ENCODE measurements around the gene ELOA. TPM values are rescaled to one million over a fixed set of nuclear protein-coding genes. Genes with fewer than 3 reads are reported as not detected.

ELOA gene
- total RNA-seq, 1 donor from 2014 or later = 64.2 TPM

DNA sequence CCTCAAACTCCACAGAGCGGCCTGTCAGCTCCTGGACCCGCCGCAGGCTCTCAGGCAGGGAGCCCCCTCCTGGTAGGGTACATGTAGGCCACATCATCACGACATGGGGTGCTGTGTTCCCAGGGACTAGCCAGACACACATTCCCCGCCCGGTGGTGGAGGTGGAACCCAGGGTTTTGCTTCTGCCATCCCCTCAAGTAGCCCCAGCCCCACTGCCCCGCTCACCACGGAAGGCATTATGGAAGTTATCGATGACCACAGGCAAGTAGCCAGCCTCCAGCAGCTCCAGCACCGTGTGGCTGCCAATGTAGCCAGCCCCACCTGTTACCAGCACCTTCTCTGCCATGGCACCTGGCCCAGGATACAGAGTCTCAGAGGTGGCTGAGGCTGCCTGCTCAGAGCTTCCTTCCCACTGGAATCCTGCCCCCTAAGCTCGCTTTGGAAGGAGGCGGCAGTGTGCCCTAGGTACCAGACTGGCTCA is 55.4 kb downstream of the ELOA start:
- peaks cover 48% of the 10 kb centered on the region for H3K36me3 ChIP-seq
- intact Hi-C loops (cut with DNase I) = no loop called here

DNA sequence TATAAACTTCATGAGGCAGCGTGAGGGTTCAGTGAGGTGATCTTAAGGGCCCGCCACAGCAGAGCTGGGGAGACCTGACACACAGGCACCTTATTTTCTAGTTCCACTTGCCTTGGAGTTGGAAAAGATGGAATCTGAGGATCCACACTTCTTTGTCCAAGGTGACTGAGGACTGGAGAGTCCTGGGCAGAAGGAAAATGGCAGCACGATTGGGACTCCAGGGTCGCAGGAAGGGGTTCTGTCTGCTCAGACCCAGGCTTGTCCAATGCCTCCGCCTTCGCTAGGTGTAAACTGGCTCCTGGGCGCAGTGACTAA is 55.9 kb downstream of the ELOA start:
- DNase-seq = no peak
- TF ChIP-seq, protein P1, sequence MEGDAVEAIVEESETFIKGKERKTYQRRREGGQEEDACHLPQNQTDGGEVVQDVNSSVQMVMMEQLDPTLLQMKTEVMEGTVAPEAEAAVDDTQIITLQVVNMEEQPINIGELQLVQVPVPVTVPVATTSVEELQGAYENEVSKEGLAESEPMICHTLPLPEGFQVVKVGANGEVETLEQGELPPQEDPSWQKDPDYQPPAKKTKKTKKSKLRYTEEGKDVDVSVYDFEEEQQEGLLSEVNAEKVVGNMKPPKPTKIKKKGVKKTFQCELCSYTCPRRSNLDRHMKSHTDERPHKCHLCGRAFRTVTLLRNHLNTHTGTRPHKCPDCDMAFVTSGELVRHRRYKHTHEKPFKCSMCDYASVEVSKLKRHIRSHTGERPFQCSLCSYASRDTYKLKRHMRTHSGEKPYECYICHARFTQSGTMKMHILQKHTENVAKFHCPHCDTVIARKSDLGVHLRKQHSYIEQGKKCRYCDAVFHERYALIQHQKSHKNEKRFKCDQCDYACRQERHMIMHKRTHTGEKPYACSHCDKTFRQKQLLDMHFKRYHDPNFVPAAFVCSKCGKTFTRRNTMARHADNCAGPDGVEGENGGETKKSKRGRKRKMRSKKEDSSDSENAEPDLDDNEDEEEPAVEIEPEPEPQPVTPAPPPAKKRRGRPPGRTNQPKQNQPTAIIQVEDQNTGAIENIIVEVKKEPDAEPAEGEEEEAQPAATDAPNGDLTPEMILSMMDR (IDR thresholded peaks at IDR 0.05) = no peak
- peaks cover 34% of the 10 kb centered on the region for H3K4me1 ChIP-seq
- H3K36me3 ChIP-seq = peaks cover 52% of the 10 kb centered on the region
- no peaks in the 10 kb centered on the region for H3K9me3 ChIP-seq
- intact Hi-C loops (cut with DNase I) = no loop called here
- no peak for ATAC-seq
- peak overlapping the region; percentile 99 for H3K27ac ChIP-seq
- H3K27me3 ChIP-seq (ENCODE audit: low read depth) = no peaks in the 10 kb centered on the region
- peak overlapping the region; percentile 94 for H3K4me3 ChIP-seq

More for the DNA sequence above, 55.4 kb downstream of the ELOA start:
- H3K9me3 ChIP-seq = no peaks in the 10 kb centered on the region
- ATAC-seq (no peak), DNase-seq (no peak)
- TF ChIP-seq, protein P1 (IDR thresholded peaks at IDR 0.05) = no peak
- H3K27me3 ChIP-seq (ENCODE audit: low read depth) = no peaks in the 10 kb centered on the region
- peak overlapping the region; percentile 99 for H3K27ac ChIP-seq
- peaks cover 34% of the 10 kb centered on the region for H3K4me1 ChIP-seq
- peak overlapping the region; percentile 94 for H3K4me3 ChIP-seq

DNA sequence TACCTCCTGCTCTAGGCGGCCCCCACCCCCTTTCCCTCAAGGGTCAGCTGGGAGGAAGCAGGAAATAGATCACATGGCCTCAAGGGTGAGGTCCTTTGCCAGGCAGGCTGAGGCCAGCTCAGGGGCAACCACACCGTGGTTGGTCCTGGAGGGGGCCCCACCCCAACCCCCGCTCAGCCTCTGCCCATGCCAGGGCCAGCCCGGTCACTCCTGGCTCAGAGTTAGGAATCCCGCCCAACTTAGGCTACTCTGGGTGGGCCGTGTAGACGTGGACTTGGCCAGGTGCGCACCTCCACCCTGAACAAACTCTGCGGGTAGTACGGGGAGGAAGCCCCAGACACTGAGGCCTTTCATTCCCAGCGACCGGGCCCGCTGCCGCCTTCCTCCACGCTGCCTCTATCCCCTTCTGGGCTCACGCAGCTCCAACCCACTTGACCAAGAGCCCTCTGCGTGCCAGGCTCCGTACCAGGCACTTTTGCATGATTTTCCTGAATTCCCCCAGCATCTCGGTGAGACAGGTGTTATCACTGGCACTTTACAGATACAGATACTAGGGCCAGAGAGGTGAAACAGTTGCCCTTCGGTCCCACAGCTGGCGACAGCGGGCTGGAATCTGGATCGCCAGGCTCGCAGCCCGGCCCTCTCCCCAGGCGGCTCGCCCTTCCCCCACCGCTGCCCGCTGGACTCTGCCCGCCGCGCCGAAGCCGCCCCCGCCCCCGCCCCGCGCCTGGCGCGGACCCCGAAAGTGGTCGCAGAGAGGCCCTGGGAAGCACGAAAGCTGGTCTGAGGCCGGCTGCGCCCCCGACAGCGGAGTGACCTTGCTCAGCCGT is 56.5 kb downstream of the ELOA start:
- Histone ChIP-seq H3K4me3 (peak overlapping the region; percentile 94), H3K9me3 (no peaks in the 10 kb centered on the region), H3K4me1 (peaks cover 34% of the 10 kb centered on the region), H3K27me3 (ENCODE audit: low read depth) (no peaks in the 10 kb centered on the region), H3K36me3 (peaks cover 49% of the 10 kb centered on the region), H3K27ac (peak overlapping the region; percentile 99)
- TF ChIP-seq, protein P1 (IDR thresholded peaks at IDR 0.05) = no peak
- peak; percentile 74 to 78 for ATAC-seq
- peak; percentile 91 for DNase-seq
- intact Hi-C loops (cut with DNase I) = no loop called here

DNA sequence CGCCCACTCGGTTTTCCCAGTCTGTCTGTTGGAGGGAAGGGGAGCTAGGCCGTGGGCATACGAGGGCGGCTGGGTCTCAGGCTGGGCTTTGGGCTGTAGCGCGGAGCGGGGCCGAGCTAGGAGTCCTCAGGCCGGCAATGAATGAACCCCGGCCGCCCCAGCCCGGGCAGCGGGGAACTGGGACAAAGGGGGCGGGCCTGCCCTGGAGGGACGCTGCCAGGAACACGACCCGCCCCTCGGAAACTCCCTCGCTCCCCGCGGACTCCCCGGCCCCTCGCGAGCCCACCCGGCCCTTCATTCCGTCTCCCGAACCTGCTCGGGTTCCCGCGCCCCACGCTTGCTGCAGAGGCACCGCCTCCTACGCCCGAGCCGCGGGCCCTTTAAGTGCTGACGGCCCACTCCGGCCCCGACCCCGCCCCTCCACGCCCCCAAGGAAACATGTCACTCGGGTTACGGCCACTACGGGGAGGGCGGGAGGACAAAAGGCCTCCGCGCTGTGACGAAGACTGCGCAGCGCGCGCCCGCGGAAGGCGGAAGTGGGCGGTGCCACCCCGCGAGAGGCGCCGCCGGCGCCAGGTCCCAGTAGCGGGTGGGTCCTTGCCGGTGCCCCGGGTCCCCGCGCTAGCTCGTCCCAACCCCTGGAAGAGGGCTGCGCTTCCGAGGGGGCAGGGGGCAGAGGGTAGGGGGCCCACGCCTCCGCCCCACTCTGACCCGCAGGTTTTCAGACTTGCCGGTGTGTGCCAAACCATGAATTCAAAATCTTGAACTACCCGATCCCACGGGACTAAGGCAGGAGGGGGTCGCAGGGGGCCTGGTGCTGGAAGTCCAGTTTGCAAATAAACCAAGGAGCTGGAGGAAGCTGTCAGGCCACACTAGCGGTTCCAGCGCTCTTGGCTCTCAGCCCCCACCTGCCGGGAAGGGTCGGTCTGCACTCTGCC is 57.4 kb downstream of the ELOA start, which contains the start of gene GALE:
TSS of gene GALE (minus strand) at position 355 of the 938 bp plus-strand sequence. CDS start 1,747 bp downstream, outside the sequence.
- ATAC-seq (peak; percentile 94 to 95), DNase-seq (peak; percentile 98)
- TF ChIP-seq, protein P1 (IDR thresholded peaks at IDR 0.05) = no peak
- peaks cover 34% of the 10 kb centered on the region for H3K4me1 ChIP-seq
- no peaks in the 10 kb centered on the region for H3K27me3 ChIP-seq (ENCODE audit: low read depth)
- peak within 1 kb of the TSS; percentile 94 for H3K4me3 ChIP-seq
- intact Hi-C loops (cut with DNase I) = no loop called here
- H3K27ac ChIP-seq = peak within 1 kb of the TSS; percentile 99
- peaks cover 43% of the 10 kb centered on the region for H3K36me3 ChIP-seq
- no peaks in the 10 kb centered on the region for H3K9me3 ChIP-seq

DNA sequence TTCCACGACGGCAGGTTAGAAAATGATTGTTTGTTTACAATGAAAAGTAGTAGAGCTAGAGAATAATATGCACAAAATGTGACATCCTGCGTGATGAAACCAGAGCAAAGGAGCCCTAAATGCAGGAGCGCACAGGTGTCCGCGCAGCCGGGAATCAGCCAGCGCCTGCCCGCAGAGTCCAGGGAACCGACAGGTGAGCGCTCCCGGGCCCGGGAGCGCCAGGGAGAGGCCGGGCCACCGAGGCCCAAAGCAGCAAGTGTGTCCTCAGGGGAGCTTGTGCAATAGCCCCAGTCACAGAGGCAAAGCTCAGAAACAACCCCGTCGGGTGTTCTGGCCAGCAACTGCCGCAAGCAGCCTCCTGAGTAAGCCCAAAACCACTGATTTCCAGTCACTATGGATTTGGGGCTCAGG is 58.1 kb downstream of the ELOA start:
- Histone ChIP-seq H3K27me3 (ENCODE audit: low read depth) (no peaks in the 10 kb centered on the region), H3K9me3 (no peaks in the 10 kb centered on the region), H3K36me3 (peaks cover 37% of the 10 kb centered on the region), H3K27ac (peak overlapping the region; percentile 99), H3K4me3 (peak overlapping the region; percentile 94), H3K4me1 (peaks cover 34% of the 10 kb centered on the region)
- TF ChIP-seq, protein P1 (IDR thresholded peaks at IDR 0.05) = no peak
- ATAC-seq = peak; percentile 4 to 16
- peak; percentile 68 for DNase-seq
- intact Hi-C loops (cut with DNase I) = no loop called here

Measured in lower lobe of right lung (tissue), 2 donors.